Measurements from ENCODE around the gene STX7. TPM values are rescaled to one million over a fixed set of nuclear protein-coding genes. Genes with fewer than 3 reads are reported as not detected.

Gene STX7
- polyA plus RNA-seq, 2 of the 4 experiments (the other 2 are of a cell fraction), result 19.2 to 29.5 TPM

DNA sequence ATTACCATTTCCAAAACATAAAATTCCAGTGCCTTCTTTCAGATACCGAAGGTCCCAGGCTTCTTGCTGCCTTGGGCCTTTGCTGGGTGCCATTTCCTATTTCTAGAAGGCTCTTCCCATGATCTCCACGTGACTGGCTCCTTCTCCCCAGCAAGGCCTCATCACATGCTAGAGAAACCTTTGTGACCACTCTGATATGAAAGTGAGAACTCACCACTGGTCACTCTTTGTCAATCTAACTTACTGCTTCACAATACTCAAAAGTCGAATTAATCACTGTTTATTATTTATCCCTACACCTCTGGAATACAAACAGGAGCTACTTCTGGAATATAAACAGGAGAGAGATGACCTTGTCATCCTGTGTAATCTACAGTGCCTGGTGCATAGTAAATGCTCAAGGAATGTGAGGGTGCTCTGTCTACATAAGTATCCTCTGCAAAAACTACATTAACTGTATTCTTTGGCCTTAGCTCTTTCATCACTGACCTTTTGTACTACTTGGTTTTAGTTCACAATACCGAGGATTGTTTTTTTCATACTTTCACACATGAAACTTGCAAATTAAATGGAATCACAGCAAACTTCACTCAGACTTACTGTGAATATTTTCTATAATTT lies 1.6 kb downstream of the STX7 start:
- peaks cover 12% of the 10 kb centered on the region for H3K4me1 ChIP-seq
- H3K27ac ChIP-seq, result no peak overlapping the region
- H3K4me3 ChIP-seq, result peak overlapping the region; percentile 61
- no peak for TF ChIP-seq FOXS1 (CRISPR knock-in tag; IDR thresholded peaks at IDR 0.05)
- TF ChIP-seq, protein P1, sequence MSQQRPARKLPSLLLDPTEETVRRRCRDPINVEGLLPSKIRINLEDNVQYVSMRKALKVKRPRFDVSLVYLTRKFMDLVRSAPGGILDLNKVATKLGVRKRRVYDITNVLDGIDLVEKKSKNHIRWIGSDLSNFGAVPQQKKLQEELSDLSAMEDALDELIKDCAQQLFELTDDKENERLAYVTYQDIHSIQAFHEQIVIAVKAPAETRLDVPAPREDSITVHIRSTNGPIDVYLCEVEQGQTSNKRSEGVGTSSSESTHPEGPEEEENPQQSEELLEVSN (IDR thresholded peaks at IDR 0.05; ENCODE audit: borderline replicate concordance, low read depth), result no peak
- no peak for TF ChIP-seq ESRRA (IDR thresholded peaks at IDR 0.05; ENCODE audit: borderline replicate concordance, low read length)
- TF ChIP-seq HOXB5 (CRISPR knock-in tag; IDR thresholded peaks at IDR 0.05), result no peak
- no peak for TF ChIP-seq MAFK (IDR thresholded peaks at IDR 0.05; ENCODE audit: partially characterized antibody)
- TF ChIP-seq CHD4 (IDR thresholded peaks at IDR 0.05; ENCODE audit: borderline replicate concordance), result no peak
- TF ChIP-seq CHD2 (IDR thresholded peaks at IDR 0.05; ENCODE audit: low read length, partially characterized antibody), result no peak
- TF ChIP-seq GATA3 (IDR thresholded peaks at IDR 0.05; ENCODE audit: borderline replicate concordance), result no peak
- TF ChIP-seq CTCF (IDR thresholded peaks at IDR 0.05), result no peak
- TF ChIP-seq ZC3H11A (IDR thresholded peaks at IDR 0.05), result no peak
- no peak for TF ChIP-seq SMC3 (IDR thresholded peaks at IDR 0.05)
- no peak for TF ChIP-seq RARB (CRISPR knock-in tag; IDR thresholded peaks at IDR 0.05)
- TF ChIP-seq CEBPB (IDR thresholded peaks at IDR 0.05), result no peak
- no peak for TF ChIP-seq ELK1 (IDR thresholded peaks at IDR 0.05; ENCODE audit: low read depth, low read length)
- no peak for TF ChIP-seq HOXB13 (CRISPR knock-in tag; IDR thresholded peaks at IDR 0.05; ENCODE audit: low read depth)
- no peak for TF ChIP-seq PHF8 (IDR thresholded peaks at IDR 0.05; ENCODE audit: borderline replicate concordance, low read depth)
- ChIA-PET CTCF (interaction anchor here (1.0 kb wide), 1 partner anchor 27 kb away, joined by 3 read pairs; no protein-coding TSS in a partner anchor), POLR2A (no interaction called here)
- no peaks in the 10 kb centered on the region for H3K9me3 ChIP-seq
- ATAC-seq (no peak), DNase-seq (ENCODE audit: low read depth in 1 of 2, low spot score in 1 of 2) (peak in 1 of 2 experiments; percentile 2), FAIRE-seq (no peak)
- WGBS (ENCODE audit: missing lambda C conversion rate), result 47% methylated on average over 4 of the region's 4 CpGs
- H3K4me2 ChIP-seq, result peak overlapping the region; percentile 89

DNA sequence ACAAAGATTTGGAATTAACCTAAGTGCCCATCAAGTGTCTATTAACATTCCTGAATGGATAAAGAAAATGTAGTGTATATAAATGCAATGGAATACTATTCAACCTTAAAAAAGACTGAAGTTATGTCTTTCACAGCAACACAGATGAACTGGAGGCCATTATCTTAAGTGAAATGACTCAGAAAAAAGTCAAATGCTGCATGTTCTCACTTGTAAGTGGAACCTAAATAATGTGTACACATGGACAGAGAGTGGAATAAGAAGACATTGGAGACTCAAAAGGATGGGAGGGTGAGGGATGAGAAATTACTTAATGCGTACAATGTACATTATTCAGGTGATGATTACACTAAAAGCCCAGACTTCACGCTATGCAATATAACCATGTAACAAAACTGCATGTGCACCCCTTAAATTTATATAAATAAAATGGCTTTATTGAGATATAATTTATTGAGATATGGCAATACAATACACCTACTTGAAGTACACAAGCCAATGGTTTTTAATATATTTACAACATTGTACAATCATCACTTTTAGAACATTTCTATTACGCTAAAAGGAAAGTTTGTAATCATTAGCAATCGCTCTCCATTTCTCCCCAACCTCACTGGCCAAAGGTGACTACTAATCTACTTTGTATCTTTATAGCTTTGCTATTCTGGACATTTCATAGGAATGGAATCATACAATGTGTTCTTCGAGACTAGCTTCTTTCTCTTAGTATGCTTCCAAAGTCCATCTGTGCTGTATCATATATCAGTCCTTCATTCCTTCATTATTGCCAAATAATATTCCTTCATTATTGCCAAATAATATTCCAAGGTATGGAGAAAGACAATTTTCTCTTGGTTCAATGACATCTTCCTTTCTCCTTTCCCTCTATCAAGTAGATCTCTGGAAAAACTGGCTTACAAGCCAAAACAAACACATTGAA lies 5.8 kb downstream of the STX7 start:
- CTCF ChIA-PET, result interaction anchor here (1.0 to 1.5 kb wide), 2 partner anchors 23 to 227 kb away, joined by 3 to 4 read pairs; no protein-coding TSS in a partner anchor
- FAIRE-seq (no peak), DNase-seq (ENCODE audit: low read depth in 1 of 2, low spot score in 1 of 2) (no peak), ATAC-seq (no peak)
- H3K27ac ChIP-seq, result no peak overlapping the region
- H3K4me2 ChIP-seq, result no peak overlapping the region
- no peak overlapping the region for H3K4me3 ChIP-seq
- H3K4me1 ChIP-seq, result peaks cover 12% of the 10 kb centered on the region
- 90% methylated on average over 5 of the region's 5 CpGs for WGBS (ENCODE audit: missing lambda C conversion rate)
- POLR2A ChIA-PET, result no interaction called here
- no peaks in the 10 kb centered on the region for H3K9me3 ChIP-seq
- TF ChIP-seq CTCF (IDR thresholded peaks at IDR 0.05), result no peak
- TF ChIP-seq SREBF2 (IDR thresholded peaks at IDR 0.05), result no peak
- TF ChIP-seq FOSB (CRISPR knock-in tag; IDR thresholded peaks at IDR 0.05), result no peak
- no peak for TF ChIP-seq POLR2AphosphoS2 (conservative IDR thresholded peaks at IDR 0.05; ENCODE audit: low read length)
- TF ChIP-seq RNF2 (IDR thresholded peaks at IDR 0.05; ENCODE audit: borderline replicate concordance, low read depth), result no peak
- TF ChIP-seq CEBPB (IDR thresholded peaks at IDR 0.05), result no peak
- TF ChIP-seq POLR2A (IDR thresholded peaks at IDR 0.05; ENCODE audit: low read length), result no peak
- no peak for TF ChIP-seq NFE2L2 (conservative IDR thresholded peaks at IDR 0.05; ENCODE audit: low read length)
- no peak for TF ChIP-seq FOSL2 (IDR thresholded peaks at IDR 0.05)
- no peak for TF ChIP-seq FOSL2 (CRISPR knock-in tag; IDR thresholded peaks at IDR 0.05)
- TF ChIP-seq, protein P2, sequence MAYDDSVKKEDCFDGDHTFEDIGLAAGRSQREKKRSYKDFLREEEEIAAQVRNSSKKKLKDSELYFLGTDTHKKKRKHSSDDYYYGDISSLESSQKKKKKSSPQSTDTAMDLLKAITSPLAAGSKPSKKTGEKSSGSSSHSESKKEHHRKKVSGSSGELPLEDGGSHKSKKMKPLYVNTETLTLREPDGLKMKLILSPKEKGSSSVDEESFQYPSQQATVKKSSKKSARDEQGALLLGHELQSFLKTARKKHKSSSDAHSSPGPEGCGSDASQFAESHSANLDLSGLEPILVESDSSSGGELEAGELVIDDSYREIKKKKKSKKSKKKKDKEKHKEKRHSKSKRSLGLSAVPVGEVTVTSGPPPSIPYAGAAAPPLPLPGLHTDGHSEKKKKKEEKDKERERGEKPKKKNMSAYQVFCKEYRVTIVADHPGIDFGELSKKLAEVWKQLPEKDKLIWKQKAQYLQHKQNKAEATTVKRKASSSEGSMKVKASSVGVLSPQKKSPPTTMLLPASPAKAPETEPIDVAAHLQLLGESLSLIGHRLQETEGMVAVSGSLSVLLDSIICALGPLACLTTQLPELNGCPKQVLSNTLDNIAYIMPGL (CRISPR knock-in tag; IDR thresholded peaks at IDR 0.05; ENCODE audit: borderline replicate concordance), result no peak
- TF ChIP-seq, protein P3, sequence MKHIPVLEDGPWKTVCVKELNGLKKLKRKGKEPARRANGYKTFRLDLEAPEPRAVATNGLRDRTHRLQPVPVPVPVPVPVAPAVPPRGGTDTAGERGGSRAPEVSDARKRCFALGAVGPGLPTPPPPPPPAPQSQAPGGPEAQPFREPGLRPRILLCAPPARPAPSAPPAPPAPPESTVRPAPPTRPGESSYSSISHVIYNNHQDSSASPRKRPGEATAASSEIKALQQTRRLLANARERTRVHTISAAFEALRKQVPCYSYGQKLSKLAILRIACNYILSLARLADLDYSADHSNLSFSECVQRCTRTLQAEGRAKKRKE (CRISPR knock-in tag; IDR thresholded peaks at IDR 0.05; ENCODE audit: low read depth), result no peak

Measured in A549 (cell line).